ENCODE measurements around the gene SP2. TPM values are rescaled to one million over a fixed set of nuclear protein-coding genes. Genes with fewer than 3 reads are reported as not detected.
"Not testable (repeated sequence)": the region's sequence is repeated elsewhere in the genome, so short reads cannot be mapped to it uniquely, and the experiment has no call there.

The SP2 gene
- total RNA-seq, 1 donor from 2014 or later = 19.4 TPM

- no peak for ATAC-seq
These were observed 23.0 kb downstream of the SP2 start for GRCh38 chr17:47918991-47919390.

GRCh38 chr17:47919889-47920288 lies 23.9 kb downstream of the SP2 start:
- H3K27me3 ChIP-seq (ENCODE audit: low read depth); ATAC-seq; intact Hi-C loops (cut with DNase I); DNase-seq; H3K9me3 ChIP-seq; H3K27ac ChIP-seq; H3K4me3 ChIP-seq: not testable (repeated sequence)
- Histone ChIP-seq H3K36me3 (peaks cover 47% of the 10 kb centered on the region), H3K4me1 (peaks cover 15% of the 10 kb centered on the region)

More at GRCh38 chr17:47918991-47919390, 23.0 kb downstream of the SP2 start:
- DNase-seq = no peak
- Histone ChIP-seq H3K9me3 (no peaks in the 10 kb centered on the region), H3K36me3 (peaks cover 38% of the 10 kb centered on the region), H3K4me3 (no peak overlapping the region), H3K27me3 (ENCODE audit: low read depth) (no peaks in the 10 kb centered on the region), H3K4me1 (peaks cover 15% of the 10 kb centered on the region), H3K27ac (no peak overlapping the region)
- intact Hi-C loops (cut with DNase I) = no loop called here
- no peak for TF ChIP-seq CTCF (IDR thresholded peaks at IDR 0.05)

- Histone ChIP-seq H3K9me3 (no peaks in the 10 kb centered on the region), H3K36me3 (peaks cover 75% of the 10 kb centered on the region), H3K27ac (no peak overlapping the region), H3K4me3 (no peak overlapping the region), H3K27me3 (ENCODE audit: low read depth) (no peaks in the 10 kb centered on the region), H3K4me1 (no peaks in the 10 kb centered on the region)
- DNase-seq = no peak
- intact Hi-C loops (cut with DNase I) = no loop called here
- ATAC-seq = peak in 1 of 2 donors; percentile 7
- TF ChIP-seq CTCF (IDR thresholded peaks at IDR 0.05) = no peak
These were observed 29.0 kb downstream of the SP2 start for GRCh38 chr17:47924785-47925677.

GRCh38 chr17:47925678-47925988 lies 29.6 kb downstream of the SP2 start:
- Histone ChIP-seq H3K4me1 (no peaks in the 10 kb centered on the region), H3K27me3 (ENCODE audit: low read depth) (no peaks in the 10 kb centered on the region), H3K4me3 (no peak overlapping the region), H3K27ac (no peak overlapping the region), H3K36me3 (peaks cover 79% of the 10 kb centered on the region), H3K9me3 (no peaks in the 10 kb centered on the region)
- DNase-seq (no peak), ATAC-seq (no peak)
- intact Hi-C loops (cut with DNase I) = no loop called here
- no peak for TF ChIP-seq CTCF (IDR thresholded peaks at IDR 0.05)

- H3K27ac ChIP-seq = no peak overlapping the region
- intact Hi-C loops (cut with DNase I) = no loop called here
- no peak for DNase-seq
- H3K27me3 ChIP-seq (ENCODE audit: low read depth) = no peaks in the 10 kb centered on the region
- no peaks in the 10 kb centered on the region for H3K4me1 ChIP-seq
- no peak for ATAC-seq
- no peak overlapping the region for H3K4me3 ChIP-seq
- H3K9me3 ChIP-seq = no peaks in the 10 kb centered on the region
- no peak for TF ChIP-seq CTCF (IDR thresholded peaks at IDR 0.05)
- peaks cover 74% of the 10 kb centered on the region for H3K36me3 ChIP-seq
These were observed 31.9 kb downstream of the SP2 start for GRCh38 chr17:47927821-47928400.

- ATAC-seq (no peak), DNase-seq (no peak)
- Histone ChIP-seq H3K27me3 (ENCODE audit: low read depth) (no peaks in the 10 kb centered on the region), H3K4me1 (no peaks in the 10 kb centered on the region), H3K9me3 (no peaks in the 10 kb centered on the region), H3K27ac (no peak overlapping the region), H3K4me3 (no peak overlapping the region), H3K36me3 (peaks cover 69% of the 10 kb centered on the region)
- intact Hi-C loops (cut with DNase I) = no loop called here
- TF ChIP-seq CTCF (IDR thresholded peaks at IDR 0.05) = no peak
These were observed 32.4 kb downstream of the SP2 start for GRCh38 chr17:47928415-47928814.

Measured in lower lobe of right lung (tissue), 2 donors.